Thyroid gland (tissue), 4 donors: Measurements from ENCODE around the gene SNX13.

Source experiments
- POLR2A ChIP-seq, 2 donors: fragments of 450-650 bp; IDR thresholded peaks; one replicate each; pipeline ENCODE4 v1.6.1; 2017; ENCODE audit warnings: antibody characterized with exemption in 2 of 2, mild to moderate bottlenecking in 2 of 2, moderate library complexity in 1 of 2
- TF ChIP-seq, protein P1 (sequence below), 6 experiments: fragments of 200-600 bp in 3 of 6; fragments of 450-650 bp in 3 of 6; sonication (generic) in 3 of 6; IDR thresholded peaks; one replicate each; pipeline ENCODE4 v1.5.1; 2016 to 2019; ENCODE audit warnings: antibody characterized with exemption in 6 of 6, mild to moderate bottlenecking in 2 of 6, inconsistent platforms in 1 of 6, moderate library complexity in 1 of 6

DNA sequence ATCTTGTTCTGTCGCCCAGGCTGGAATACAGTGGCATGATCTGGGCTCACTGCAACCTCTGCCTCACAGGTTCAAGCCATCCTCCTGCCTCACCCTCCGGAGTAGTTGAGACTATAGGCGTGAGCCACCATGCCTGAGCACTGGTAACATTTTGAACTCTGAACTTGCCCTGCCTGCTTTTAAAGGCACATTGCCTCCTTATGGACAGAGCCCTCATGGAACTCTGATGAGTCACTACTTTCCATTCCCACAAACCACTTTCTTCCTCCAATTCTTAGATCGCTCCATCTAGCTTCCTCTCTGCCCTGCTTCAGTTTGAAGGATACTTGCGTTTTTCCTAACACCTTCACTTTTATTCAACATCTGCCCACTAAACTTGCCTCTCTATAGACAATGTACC is 49.3 kb upstream of the SNX13 start:
- TF ChIP-seq, protein P1, sequence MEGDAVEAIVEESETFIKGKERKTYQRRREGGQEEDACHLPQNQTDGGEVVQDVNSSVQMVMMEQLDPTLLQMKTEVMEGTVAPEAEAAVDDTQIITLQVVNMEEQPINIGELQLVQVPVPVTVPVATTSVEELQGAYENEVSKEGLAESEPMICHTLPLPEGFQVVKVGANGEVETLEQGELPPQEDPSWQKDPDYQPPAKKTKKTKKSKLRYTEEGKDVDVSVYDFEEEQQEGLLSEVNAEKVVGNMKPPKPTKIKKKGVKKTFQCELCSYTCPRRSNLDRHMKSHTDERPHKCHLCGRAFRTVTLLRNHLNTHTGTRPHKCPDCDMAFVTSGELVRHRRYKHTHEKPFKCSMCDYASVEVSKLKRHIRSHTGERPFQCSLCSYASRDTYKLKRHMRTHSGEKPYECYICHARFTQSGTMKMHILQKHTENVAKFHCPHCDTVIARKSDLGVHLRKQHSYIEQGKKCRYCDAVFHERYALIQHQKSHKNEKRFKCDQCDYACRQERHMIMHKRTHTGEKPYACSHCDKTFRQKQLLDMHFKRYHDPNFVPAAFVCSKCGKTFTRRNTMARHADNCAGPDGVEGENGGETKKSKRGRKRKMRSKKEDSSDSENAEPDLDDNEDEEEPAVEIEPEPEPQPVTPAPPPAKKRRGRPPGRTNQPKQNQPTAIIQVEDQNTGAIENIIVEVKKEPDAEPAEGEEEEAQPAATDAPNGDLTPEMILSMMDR (IDR thresholded peaks at IDR 0.05), result no peak
- TF ChIP-seq POLR2A (IDR thresholded peaks at IDR 0.05), result no peak
